ENCODE results near the gene FOXI3. TPM values are rescaled to one million over a fixed set of nuclear protein-coding genes. Genes with fewer than 3 reads are reported as not detected.
"Not testable (repeated sequence)": the region's sequence is repeated elsewhere in the genome, so short reads cannot be mapped to it uniquely, and the experiment has no call there.

FOXI3 gene
- total and polyA plus RNA-seq, 3 experiments from 2014 or later = not detected

- DNase-seq; H3K4me3 Mint-ChIP-seq; POLR2A ChIA-PET; H3K27ac ChIP-seq (ENCODE audit: low read depth, low read length); H3K36me3 Mint-ChIP-seq; H3K9me3 Mint-ChIP-seq; H3K4me3 ChIP-seq (ENCODE audit: low read length); H3K27me3 ChIP-seq (ENCODE audit: insufficient read depth, low read length, poor library complexity, severe bottlenecking); H3K9me3 ChIP-seq (ENCODE audit: low read length); H3K27ac Mint-ChIP-seq; H3K36me3 ChIP-seq (ENCODE audit: insufficient read depth, low read length); H3K4me1 ChIP-seq (ENCODE audit: insufficient read depth, low read length); H3K4me1 Mint-ChIP-seq: not testable (repeated sequence)
- peaks cover 13 to 39% of the 10 kb centered on the region in 2 donors for H3K27me3 Mint-ChIP-seq
- CTCF ChIA-PET = interaction anchor here (0.7 kb wide), 1 partner anchor 69 kb away, joined by 3 read pairs; no protein-coding TSS in a partner anchor
Measured at GRCh38 chr2:88419051-88419450, 33.4 kb downstream of the FOXI3 start.

GRCh38 chr2:88416016-88416663 lies 36.4 kb downstream of the FOXI3 start:
- Mint-ChIP-seq H3K9me3 (no peaks in the 10 kb centered on the region), H3K4me1 (no peaks in the 10 kb centered on the region), H3K4me3 (no peak overlapping the region), H3K27me3 (peaks cover 12 to 49% of the 10 kb centered on the region in 2 donors), H3K27ac (no peak overlapping the region), H3K36me3 (no peaks in the 10 kb centered on the region)
- Histone ChIP-seq H3K4me3 (ENCODE audit: low read length) (no peak overlapping the region), H3K36me3 (ENCODE audit: insufficient read depth, low read length) (no peaks in the 10 kb centered on the region), H3K27ac (ENCODE audit: low read depth, low read length) (no peak overlapping the region), H3K27me3 (ENCODE audit: insufficient read depth, low read length, poor library complexity, severe bottlenecking) (no peaks in the 10 kb centered on the region), H3K9me3 (ENCODE audit: low read length) (no peaks in the 10 kb centered on the region), H3K4me1 (ENCODE audit: insufficient read depth, low read length) (no peaks in the 10 kb centered on the region)
- no peak for DNase-seq
- ChIA-PET CTCF (no interaction called here), POLR2A (no interaction called here)

GRCh38 chr2:88408870-88409269 lies 43.6 kb downstream of the FOXI3 start:
- H3K4me1 Mint-ChIP-seq; H3K9me3 Mint-ChIP-seq; H3K4me3 Mint-ChIP-seq; H3K27ac Mint-ChIP-seq; H3K9me3 ChIP-seq (ENCODE audit: low read length); POLR2A ChIA-PET; H3K27ac ChIP-seq (ENCODE audit: low read depth, low read length); H3K4me3 ChIP-seq (ENCODE audit: low read length); H3K36me3 Mint-ChIP-seq; H3K36me3 ChIP-seq (ENCODE audit: insufficient read depth, low read length); H3K27me3 ChIP-seq (ENCODE audit: insufficient read depth, low read length, poor library complexity, severe bottlenecking); DNase-seq; H3K4me1 ChIP-seq (ENCODE audit: insufficient read depth, low read length); CTCF ChIA-PET: not testable (repeated sequence)
- H3K27me3 Mint-ChIP-seq = peaks cover 8 to 17% of the 10 kb centered on the region in 2 donors

- DNase-seq = no peak
- ChIA-PET POLR2A (no interaction called here), CTCF (no interaction called here)
- no peaks in the 10 kb centered on the region for H3K9me3 Mint-ChIP-seq
- Histone ChIP-seq H3K27ac (ENCODE audit: low read depth, low read length) (no peak overlapping the region), H3K4me1 (ENCODE audit: insufficient read depth, low read length) (no peaks in the 10 kb centered on the region), H3K27me3 (ENCODE audit: insufficient read depth, low read length, poor library complexity, severe bottlenecking) (no peaks in the 10 kb centered on the region), H3K36me3 (ENCODE audit: insufficient read depth, low read length) (no peaks in the 10 kb centered on the region), H3K4me3 (ENCODE audit: low read length) (no peak overlapping the region), H3K9me3 (ENCODE audit: low read length) (no peaks in the 10 kb centered on the region)
- H3K4me1 Mint-ChIP-seq = no peaks in the 10 kb centered on the region
- no peaks in the 10 kb centered on the region for H3K36me3 Mint-ChIP-seq
- no peak overlapping the region for H3K4me3 Mint-ChIP-seq
- no peak overlapping the region for H3K27ac Mint-ChIP-seq
- peaks cover 26 to 52% of the 10 kb centered on the region in 2 donors for H3K27me3 Mint-ChIP-seq
Measured at GRCh38 chr2:88400037-88400767, 52.3 kb downstream of the FOXI3 start.

- CTCF ChIA-PET = no interaction called here
Measured at GRCh38 chr2:88398180-88398579, 54.3 kb downstream of the FOXI3 start.

More at GRCh38 chr2:88398180-88398579, 54.3 kb downstream of the FOXI3 start:
- no peak for DNase-seq
- POLR2A ChIA-PET = no interaction called here
- H3K4me1 Mint-ChIP-seq = no peaks in the 10 kb centered on the region
- Histone ChIP-seq H3K27ac (ENCODE audit: low read depth, low read length) (no peak overlapping the region), H3K9me3 (ENCODE audit: low read length) (no peaks in the 10 kb centered on the region), H3K4me1 (ENCODE audit: insufficient read depth, low read length) (no peaks in the 10 kb centered on the region), H3K27me3 (ENCODE audit: insufficient read depth, low read length, poor library complexity, severe bottlenecking) (no peaks in the 10 kb centered on the region), H3K4me3 (ENCODE audit: low read length) (no peak overlapping the region), H3K36me3 (ENCODE audit: insufficient read depth, low read length) (no peaks in the 10 kb centered on the region)
- H3K4me3 Mint-ChIP-seq = no peak overlapping the region
- H3K36me3 Mint-ChIP-seq = peaks cover 0 to 1% (median 0%) of the 10 kb centered on the region in 3 donors
- H3K27ac Mint-ChIP-seq = no peak overlapping the region
- peaks cover 20 to 60% of the 10 kb centered on the region in 2 donors for H3K27me3 Mint-ChIP-seq
- no peaks in the 10 kb centered on the region for H3K9me3 Mint-ChIP-seq

Other genes with a start within 250 kb of the FOXI3 start
- 10 to 100 TPM; 13.0 to 15.0 TPM for gene EIF2AK3, start 174.8 kb upstream of the FOXI3 start, total RNA-seq
- 10.2 TPM for gene EIF2AK3, start 174.8 kb upstream of the FOXI3 start, polyA plus RNA-seq
- 10 to 100 TPM; 69.0 to 70.2 TPM for gene RPIA, start 239.0 kb upstream of the FOXI3 start, total RNA-seq
- gene RPIA, start 239.0 kb upstream of the FOXI3 start, polyA plus RNA-seq = 49.5 TPM

Data from CD8-positive, alpha-beta memory T cell (primary cell).